NCI-H2171 treated with DMSO at 0.1 percent for 48 hours (cell line): Measurements from ENCODE around the gene TRABD2B.

ENCODE experiments used
- DNase-seq: peaks from one replicate; lab custom pipeline; 2025; lab: John Stamatoyannopoulos, UW

Gene TRABD2B

DNA sequence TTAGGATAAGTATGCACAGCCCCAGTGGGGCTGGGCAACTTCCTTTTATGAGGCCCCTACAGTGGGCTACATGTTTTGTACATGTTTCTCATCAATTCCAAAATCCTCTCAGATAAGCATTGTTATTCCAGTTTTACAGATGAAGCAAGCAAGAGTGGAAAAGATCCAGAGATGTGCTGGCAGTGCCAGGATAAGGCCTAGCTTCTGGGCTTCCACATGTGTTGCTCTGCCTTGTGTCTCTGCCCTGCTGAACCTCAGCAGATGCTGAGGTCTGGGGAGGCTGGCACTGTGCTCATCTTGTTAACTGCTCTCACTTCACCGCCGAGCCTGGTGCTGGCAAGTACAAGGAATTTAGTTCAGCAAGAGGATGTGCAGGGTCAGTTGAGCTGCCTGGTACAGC is 202.1 kb downstream of the TRABD2B start:
- DNase-seq = no peak

DNA sequence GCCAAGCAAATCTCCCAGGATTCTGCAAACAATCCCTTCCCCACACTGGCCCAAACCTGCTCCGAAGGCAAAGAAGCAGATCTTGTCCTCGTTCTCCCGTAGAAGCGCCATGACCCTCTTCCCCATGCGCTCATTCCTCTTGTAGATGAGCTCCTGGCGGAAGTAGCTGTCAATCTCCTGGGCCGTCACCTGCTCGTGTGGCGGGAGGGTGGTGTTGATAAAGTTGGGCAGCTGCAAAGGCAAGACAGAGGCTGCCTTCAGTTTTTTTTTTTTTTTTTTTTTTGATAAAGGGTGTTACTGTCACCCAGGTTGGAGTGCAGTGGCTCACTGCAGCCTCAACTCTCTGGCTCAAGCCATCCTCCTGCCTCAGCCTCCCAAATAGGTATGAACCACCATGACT is 202.7 kb downstream of the TRABD2B start:
- no peak for DNase-seq

DNA sequence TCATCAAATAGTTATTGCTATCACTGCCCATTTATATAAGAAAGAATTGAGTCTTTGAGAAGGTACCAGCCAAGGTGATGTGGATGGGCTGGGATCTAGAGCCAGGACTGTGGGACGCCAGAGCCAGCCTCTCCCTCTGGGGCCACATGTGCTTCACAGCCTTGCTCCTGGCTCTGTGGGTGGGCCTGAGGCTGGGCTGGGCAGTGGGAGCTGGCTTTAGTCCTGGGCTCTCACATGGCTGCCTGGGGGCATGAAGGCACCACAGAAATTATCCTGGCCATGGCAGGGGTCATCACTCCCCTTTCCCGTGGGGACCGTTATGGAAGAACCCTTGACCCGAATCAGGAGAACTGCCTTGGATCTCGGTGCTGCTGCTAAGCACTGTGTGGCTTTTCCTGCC is 203.1 kb downstream of the TRABD2B start:
- no peak for DNase-seq

DNA sequence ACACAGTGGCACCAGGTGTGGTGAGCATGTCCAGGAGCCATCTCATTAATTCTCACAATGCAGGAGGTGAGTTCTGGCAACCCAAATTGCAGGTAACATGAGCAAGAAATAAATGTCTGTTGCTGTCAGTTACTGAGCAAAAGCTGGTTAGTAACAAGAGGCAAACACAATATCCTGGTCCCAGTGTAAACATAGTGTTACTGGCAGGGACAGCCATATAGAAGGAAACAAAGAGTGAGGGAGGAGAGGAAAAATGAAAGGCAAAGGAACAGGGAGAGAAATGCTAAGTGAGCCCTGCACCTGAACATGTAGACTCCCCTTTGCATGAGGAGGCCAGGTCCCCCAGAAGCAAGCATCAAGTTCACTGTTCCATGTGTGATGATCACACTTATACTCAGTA is 203.6 kb downstream of the TRABD2B start:
- DNase-seq = no peak

DNA sequence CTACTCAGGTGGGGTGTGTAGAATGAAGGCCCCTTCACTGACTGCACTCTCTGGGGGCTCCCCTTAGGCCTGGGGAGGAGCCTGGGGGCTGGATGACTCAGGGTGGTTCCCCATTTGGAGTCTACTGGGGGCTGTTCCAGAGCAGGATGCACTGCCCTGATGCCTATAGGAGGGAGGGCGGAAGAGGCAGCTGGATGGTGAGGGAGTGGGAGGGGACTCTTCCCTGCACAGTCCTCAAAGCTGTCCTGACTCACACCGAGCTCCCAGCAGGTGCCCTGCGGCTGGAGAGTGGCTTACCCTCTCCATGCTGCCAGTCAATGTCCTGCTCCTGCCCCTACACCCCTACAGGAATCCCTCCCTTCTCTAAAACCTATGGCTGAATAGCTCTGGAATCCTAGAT is 204.4 kb downstream of the TRABD2B start:
- DNase-seq = no peak

DNA sequence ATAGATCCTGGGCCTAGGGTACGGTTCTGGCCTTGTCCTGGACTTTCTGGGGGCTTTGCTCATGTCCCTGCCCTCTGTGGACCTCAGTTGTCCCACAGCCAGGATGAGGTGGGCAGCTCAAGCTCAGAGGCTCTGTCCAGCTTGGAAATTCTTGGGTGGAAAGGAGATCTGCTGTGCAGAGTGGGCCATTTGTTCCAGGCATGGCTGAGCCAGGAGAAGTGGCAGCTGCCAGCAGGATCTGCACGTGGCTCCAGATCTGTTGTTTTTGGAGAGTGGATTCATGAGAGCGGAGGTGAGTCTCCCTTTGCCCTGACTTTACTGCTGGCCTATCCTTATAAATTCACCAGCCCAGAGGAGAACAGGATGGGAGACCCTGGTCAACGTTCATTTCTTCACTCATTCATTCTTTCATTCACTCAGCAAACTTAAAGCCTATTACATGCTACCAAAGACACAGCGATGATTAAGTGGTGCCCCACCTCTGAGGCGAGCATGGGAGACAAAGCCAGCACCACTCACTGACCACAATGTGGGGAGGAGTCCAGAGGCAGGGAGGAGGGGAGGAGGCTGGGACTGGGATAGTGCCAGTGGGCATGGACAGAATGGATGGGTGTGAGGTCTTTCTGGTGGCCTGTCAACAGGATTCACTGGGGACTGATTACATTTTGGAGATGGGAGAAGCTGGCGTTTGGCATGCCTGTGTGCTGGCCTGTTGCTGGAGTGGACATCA is 205.1 kb downstream of the TRABD2B start:
- no peak for DNase-seq

DNA sequence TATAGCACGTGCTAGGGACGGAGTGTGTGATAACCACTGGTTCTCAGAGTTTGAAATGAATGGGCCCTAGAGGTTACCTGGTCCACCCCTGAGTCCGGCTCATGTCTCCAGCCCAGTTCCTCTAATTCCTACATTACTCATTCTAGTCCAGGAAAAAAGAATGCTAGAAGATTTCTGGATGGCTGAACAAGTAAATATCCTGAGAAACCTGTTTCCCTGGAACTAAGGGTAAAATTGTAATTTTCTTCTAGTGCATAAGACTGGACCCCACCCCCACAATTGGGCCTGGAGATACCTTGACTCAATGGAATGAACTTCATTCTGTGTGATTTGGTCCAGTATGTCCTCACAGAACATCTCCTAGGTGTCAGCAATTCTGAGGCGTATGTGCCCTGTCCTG is 208.4 kb downstream of the TRABD2B start:
- no peak for DNase-seq

DNA sequence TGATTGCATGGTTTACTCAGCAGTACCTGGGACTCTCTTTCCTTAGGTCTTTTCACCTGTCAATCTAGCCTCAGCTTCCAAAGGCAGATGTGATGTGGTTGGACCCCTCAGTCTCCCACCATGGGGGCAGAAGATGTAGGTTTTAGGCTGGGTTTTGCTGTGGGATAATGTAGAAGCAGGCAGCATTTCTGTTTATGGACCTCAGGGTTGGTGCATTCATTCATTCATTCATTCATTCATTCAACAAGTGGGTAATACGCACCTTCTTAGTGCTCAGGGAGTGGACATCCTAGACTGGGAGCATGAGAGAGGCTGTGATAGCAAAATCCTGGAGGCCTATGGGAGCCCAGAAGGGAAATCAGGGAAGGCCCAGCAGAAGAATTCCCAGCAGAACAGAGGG is 209.6 kb downstream of the TRABD2B start:
- no peak for DNase-seq

DNA sequence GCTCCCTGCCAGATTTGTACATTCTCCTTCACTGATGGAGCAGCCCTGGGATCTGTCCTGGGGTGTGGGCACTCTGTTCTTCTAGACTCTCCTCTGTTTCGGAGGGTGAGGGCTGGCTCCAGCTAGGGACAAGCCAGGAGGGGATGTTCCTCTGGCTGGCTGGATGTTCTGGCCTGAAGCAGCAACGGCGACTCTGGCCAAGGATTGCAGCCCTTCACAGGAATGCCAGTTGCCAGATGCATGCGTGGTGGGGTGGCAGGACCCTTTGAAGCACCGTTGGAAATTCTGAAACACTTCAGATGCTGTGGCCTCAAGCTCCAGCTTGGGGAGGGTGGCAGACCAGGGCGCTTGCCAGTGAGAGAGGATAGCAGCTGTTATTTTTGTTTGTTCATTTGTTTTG is 210.9 kb downstream of the TRABD2B start:
- DNase-seq = no peak

DNA sequence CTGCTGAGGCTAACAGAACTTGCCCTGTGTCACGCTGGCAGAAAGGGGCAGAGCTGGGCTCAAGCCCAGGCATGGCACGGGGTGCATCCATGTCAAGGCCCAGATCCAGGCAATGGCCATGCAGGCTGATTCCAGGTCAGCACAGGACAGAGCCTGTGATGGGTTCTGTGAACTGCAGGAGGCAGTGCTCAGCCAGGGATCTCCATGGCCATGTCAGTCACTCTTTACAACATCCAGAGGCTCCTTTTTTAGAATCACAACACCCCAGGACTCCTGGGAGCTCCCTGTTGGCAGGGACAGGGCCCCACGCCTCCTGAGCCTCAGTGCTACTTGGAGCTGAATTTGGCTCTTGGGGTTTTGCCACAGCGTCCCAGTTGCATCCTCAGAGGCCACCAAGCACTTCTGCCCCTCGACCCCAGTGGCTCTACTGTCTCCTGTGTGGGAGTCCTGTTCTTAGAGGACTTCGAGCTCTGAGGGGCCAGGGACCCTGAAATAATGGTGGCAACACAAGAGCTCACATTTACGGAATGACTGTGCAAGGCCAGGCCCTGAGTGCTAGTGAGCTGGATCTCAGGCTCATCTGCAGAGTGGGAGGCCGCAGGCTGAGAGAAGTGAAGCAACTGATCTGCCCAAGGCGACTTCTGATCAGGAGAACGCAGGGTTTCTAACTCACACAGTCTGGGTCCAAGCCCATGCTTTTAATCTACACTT is 211.5 kb downstream of the TRABD2B start:
- DNase-seq = no peak

DNA sequence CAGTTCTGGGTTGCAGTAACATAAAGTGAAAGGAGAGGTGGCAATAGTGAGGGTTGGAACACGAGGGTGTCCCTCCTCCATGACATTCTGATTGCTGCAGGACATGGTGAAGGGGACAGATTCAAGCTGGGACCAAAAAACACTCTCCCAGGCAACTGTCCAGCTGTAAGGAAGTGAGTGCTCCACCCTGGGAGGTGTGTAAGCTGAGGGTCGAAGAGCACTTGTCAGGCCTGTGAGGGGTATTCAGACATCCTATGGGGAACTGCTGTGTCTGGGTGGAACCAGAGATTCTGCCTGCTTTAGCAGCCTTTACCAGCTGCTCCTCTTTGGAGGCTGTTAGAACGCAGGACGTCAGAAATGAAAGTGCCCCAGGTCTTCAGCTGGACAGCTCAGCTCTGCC is 212.1 kb downstream of the TRABD2B start:
- DNase-seq = no peak

DNA sequence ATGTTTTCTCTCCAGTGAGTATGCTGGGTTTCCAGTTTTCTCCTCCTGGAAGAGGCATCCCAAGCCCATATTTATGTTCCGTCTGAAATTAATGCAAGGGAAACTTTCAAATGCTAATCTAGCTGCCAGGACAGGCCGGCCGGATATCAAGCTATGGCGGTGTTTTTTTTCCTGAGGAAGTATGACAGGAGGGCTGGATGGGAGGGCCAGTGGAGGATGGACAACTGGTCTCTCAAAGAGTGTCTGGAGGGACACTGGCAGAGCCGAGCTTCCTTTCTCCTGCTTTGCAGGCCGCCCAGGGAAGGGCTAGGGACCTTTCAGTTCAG is 212.7 kb downstream of the TRABD2B start:
- no peak for DNase-seq

DNA sequence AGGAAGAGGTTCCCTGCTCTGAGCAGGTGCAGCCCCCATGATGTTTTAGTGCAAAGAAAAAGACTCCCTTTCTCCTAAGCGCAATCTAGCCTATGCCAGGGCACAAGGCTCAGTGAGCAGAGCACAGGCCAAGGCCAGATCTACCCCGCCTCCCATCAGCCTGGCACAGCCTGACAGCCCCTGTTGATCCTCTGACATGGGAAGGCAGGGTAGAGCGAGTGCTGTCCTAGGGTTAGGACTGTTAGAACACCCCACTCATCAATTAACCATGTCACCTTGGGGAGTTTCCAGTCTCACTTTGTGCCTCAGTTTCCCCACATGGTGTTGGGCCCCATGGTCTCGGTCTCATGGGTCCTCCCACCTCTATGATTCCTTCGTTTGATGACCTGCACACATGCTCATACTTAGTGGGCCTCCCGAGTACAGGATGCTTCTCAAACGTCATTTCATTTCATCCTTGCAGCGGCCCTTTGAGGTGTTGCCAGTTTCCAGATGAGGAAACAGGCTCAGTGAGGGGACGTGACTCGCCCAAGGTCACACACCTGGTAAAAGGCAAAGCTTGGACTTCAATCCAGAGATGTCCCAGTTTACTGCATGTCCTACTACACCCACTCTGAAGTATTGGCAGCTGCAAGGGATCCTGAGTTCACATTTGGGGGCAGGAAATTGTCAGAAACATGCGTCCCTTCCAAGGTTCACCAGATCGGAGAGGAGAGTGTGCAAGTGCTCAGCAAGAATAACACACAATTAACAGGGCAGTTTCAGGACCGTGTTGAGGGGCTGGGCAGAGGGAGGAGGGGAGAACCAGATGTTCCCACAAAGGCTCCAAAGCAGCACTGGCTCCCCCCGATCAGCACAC is 213.3 kb downstream of the TRABD2B start:
- DNase-seq = no peak

DNA sequence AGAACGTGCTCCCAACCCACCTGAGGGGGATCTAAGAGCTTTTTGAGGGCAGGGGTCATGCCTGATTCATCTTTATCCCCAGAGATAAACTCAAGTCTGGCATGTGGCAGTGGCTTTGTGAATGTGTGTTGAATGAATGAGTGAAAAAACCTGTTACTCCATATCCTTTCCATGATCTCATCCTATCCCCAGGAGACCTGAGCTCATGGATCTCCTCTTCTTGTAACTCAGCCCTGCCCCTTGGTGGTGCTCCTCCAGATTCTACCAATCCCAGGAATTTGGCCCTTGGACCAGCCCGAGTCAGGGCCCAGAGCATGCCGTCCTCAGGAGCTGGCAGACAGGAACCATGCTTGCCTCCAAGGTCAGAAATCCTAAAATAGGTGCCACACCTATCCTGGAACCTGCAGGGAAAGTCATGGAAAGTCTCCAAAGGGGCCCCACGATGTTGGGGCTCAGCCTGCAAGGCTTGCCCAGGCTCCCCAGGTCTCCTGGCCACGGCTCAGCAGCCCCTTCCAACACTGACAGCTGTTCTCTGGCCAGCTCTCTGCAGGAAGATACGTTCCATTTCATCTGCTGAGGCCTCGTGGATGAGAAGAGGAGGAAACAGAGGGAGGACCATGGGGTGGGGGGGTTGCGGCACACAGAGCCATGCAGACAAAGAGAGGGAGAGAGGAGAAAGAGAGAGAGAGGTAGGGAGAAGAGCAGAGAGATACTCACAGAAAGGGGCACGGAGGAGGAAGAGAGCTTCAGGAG is 214.6 kb downstream of the TRABD2B start:
- DNase-seq = no peak

DNA sequence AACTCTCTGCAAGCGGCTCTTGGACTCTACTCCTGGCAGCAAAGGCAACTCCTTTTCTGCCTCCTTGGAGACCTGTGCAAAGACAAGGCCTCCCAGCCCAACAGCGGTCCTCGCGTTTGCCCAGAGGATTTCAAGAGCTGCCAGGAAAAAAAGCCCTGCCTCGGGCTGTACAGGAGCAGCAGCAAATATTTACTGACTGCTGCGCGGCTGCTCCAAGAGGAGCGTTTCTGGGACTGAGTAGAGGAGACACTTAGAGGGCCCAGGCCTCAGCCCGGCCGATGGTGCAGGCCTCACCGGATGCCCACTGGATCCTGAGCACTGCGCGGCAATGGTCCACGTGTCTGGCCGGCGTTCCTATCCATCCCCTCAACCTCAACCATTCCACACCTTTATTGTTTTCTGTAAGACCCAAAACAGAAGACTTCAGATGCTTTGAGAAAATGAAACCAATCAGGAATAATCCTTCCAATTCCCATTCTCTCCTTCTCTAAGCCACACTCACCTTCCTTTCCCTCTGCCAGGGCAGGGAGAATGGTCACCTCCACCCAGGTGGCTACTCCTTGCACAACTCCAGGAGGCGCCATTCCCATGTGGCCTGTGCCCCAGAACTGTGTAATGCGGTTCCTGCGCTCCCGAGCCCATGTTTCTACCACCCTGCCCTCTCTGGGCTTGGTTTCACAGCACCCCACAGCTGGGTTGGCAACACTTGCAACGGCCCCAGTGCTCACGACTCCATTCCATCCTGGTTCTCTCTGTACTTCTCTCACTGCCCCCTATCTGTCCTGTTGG is 215.8 kb downstream of the TRABD2B start:
- no peak for DNase-seq

DNA sequence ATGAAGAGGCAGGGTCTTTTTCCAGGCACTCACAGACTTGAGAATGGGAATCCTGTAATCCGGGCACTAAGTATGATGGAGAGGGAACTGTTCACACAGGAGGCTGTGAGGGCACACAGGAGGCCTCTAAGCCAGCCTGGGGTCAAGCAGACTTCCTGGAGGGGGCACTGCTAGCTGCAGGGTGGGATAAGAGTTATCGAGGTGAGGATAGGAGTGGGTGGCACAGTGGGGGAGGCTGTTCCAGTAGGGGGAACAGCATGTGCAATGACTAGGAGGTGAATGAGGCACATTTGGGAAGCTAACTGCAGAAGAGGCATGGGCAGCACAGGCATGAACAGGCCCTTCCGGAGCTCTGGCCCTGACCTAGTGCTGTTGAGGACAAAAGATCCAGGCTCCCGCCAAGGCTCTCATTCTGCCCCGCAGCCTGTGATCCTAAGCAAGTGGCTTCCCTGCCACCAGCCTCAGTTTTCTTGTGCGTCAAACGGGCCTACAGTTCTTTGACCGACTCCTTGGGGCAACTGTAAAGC is 216.7 kb downstream of the TRABD2B start:
- DNase-seq = no peak

DNA sequence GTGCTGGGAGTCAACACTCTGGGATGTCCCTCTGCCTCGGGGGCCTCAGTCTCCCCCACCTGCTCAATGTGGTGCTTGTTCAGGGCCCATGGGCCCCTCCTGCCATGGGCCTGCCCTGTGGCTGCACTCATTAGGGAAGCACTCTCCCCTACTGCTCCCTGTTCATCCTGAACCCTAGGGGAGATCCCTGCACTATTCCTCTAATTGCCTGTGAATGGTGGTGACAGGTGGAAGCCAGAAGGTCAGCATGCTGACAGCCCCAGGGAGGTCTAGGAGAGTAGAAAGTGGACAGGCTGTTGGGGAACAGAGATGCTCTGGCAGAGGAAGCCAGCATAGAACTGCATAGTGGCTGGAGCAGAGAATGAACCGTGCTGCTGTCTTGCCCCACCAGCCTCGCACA is 217.6 kb downstream of the TRABD2B start:
- DNase-seq = no peak

DNA sequence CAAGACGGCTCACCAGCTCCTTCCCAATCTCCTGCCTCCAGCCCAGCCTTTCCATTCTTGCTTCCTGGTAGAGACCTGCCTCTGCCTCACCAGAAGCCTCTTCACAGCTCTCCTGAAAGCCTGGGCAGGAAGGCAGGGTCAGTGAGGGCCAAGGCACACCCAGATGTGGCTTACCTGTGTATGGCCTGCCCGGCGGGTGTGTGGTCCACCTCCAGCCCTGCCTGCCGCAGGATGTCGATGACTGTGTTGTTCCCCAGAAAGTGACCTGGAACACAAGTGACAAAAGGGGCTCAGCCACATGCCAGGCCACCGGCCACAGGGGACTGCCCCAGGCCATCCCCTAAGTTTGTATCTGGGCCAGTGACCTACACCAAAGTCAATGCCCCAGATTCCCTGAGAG is 218.9 kb downstream of the TRABD2B start:
- DNase-seq = no peak

DNA sequence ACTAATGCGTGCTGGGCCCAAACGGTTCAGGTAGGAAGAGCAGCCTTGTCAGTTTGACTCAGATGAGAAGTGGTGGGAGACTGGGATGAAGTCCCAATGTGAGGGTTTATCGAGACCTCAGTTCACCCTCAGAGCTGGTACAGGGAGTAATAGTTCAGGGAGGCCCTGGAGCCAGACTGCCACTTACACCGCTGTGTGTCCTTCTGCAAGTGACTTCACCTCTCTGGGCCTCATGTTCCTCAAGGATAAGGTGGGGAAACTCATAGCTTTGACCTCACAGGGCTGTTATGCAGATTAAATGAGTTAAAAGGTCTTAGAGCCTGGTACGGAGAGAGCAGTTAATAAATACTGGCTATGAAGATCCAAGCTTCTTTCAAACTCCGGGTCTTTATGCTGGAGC is 219.9 kb downstream of the TRABD2B start:
- DNase-seq = no peak

DNA sequence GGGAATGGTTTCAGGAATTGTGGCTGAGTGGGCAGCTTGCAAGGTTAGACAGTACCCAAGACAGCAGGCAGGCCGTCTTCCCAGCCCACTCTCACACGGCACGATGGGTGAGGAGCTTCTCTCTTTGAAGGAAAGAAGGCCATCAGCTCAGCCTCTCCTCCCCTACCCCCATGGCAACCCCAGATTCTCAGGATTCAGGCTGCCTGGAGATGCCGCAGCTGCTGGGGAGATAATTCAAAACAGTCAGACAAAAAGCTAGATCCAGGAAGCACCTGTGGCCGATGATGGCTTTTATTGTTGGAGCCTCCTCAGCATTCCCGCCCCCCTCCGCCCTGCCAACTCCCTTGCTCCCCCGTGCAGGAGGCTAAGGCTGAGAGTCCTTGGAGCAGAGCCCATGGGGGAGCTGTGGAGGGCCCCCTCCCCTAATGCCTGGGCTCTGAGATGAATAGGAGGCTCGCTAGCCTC is 220.5 kb downstream of the TRABD2B start:
- no peak for DNase-seq
